Fibroblast of gingiva (primary cell): ENCODE data around the gene PRRX2.
"Not testable (repeated sequence)": the region's sequence is repeated elsewhere in the genome, so short reads cannot be mapped to it uniquely, and the experiment has no call there.

Experiments
- DNase-seq: peaks from one replicate; pipeline ENCODE4 v3.0.0-alpha.2; 2011; ENCODE audit warnings: low read depth

PRRX2 gene

DNA sequence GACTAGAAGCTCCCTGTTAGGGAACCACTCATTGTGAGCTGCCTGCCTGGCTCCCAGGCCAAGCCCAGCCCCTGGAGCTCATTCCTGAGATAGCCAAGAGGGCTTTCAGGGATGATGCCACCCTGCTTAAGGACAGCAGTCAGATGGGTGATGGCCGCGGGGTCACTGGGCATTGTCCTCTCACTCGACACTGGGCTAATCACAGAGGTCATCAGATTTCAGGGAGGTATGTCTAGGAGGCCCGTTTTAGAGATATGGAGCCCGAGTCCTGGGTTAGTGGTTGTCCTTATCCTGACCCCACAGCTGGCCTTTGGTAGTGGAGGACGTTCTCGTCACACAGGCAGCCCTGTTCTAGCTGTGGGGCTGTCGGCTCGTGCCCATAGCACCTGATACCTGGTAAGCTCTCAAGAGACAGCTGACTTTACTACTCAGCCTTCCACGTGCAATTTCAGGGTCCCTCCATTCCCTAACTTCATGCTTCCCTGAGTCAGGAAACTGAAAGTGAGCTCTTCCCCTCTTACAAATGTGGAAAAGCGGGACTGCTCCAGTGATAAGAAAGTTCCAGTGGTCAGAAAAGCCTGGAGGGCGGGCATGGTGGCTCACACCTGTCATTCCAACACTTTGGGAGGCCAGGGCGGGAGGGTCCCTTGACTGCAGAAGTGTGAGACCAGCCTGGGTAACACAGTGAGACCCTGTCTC lies 94.5 kb downstream of the PRRX2 start:
- DNase-seq, result no peak

- not testable (repeated sequence) for DNase-seq
Measured at GRCh38 chr9:129760784-129761183, 95.3 kb downstream of the PRRX2 start.

- DNase-seq, result peak; percentile 88
Measured at GRCh38 chr9:129761293-129761900, 96.0 kb downstream of the PRRX2 start.

GRCh38 chr9:129761901-129762369 lies 96.5 kb downstream of the PRRX2 start:
- peak; percentile 69 for DNase-seq

DNA sequence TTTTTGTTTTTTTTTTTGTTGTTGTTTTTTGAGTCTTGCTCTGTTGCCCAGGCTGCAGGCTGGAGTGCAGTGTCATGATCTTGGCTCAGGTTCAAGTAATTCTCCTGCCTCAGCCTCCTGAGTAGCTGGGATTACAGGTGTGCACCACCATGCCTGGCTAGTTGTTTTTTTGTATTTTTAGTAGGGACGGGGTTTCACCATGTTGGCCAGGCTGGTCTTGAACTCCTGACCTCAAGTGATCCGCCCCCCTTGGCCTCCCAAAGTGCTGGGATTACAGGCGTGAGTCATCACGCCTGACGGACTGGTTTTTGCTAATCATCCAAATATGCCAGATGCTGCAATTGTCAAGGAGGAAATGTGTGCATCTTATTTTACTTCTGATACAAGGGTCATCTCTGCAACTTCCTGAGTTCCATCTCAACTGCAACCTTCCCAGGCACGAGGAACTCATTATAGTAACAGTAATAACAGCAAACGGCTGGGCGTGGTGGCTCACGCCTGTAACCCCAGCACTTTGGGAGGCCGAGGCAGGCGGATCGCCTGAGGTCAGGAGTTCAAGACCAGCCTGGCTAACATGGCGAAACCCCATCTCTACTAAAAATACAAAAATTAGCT lies 97.0 kb downstream of the PRRX2 start:
- DNase-seq, result peak; percentile 98

DNA sequence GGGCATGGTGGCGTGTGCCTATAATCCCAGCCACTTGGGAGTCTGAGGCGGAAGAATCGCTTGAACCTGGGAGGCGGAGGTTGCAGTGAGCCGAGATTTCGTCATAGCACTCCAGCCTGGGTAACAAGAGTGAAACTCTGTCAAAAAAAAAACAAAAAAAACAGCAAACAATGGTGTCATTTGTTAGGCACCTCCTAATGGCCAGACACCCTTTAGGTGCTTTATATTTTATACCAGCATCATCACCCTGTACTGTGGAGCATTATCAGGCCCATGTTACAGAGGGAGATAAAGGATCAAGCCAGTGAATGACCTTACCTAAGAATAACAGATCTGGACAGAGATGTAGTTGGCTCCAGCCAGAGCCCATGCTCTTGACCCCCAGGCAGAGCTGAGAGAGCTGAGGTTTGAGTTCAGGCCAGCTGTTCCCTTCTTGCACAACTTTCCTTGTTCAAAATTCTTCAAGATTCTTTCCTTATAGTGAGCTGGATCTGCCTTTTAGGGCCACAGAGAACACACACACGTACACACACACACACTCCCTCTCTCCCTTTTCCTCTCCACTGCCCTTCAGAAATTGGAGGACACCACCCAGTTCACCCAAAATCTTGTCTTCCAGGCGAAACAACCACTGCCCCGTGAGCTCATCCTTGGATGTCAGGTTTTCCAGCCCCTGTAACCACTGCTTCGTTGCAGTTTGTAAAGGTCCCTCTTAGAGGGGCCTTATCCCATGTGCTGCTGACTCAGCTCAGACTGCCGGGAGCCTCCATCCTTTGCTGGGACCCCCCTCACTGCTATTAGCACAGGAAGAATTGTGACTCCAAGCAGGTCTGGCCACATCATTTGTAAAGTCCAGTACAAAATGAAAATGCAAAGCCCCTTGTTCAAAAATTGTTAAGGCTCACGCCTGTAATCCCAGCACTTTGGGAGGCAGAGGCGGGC lies 97.8 kb downstream of the PRRX2 start:
- peak; percentile 87 for DNase-seq

- DNase-seq, result no peak
Measured at GRCh38 chr9:129765764-129766317, 100.4 kb downstream of the PRRX2 start.

DNA sequence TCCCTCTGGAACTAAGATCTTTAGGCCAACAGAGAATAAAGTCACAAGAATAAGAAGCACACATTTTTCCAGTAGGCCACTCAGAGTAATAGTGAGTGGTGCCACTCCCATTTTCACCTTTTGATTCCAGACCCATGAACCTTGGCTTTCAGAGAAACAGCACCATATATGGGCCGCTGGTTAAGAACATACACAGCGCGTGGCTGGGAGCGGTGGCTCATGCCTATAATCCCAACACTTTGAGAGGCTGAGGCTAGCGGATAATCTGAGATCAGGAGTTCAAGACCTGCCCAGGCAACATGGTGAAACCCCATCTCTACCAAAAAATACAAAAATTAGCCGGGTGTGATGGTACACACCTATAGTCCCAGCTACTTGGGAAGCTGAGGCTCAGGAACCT lies 103.0 kb downstream of the PRRX2 start:
- DNase-seq, result no peak

DNA sequence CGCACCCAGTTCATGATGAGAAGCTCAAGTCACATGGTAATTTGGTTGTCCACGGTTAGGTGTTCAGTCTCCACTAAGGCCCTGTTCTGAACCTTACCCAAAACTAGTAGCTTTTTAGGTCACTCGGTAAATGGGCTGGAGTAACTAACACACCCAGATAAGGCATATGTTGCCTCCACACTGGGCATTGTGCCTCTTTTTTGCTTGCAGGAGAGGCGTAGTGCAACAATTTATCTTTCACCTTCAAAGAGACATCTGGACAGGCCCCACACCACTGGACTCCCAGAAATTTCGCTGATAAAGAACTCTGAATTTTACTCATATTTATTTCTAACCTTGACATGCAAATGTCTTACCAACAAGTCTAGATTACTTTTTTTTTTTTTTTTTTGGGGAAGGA lies 104.2 kb downstream of the PRRX2 start:
- DNase-seq, result no peak

DNA sequence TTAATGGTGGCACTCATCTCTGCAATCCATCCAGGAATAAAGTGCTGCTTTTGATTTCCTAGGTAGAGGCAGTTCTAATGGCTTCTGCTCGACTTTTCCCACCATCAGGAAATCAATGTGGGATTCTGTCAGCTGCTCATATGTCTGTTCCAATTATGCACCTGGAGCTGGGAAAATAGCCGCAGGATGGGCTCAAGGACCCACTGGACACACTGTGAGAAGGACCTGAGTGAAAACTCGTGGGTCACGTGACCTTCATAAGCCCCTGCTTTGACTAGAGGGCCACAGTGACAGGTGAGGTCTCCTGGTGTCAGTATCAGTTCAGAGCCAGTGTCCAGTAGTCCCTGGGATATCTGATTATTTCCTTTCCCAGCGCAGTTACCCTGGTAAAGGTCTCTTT lies 105.3 kb downstream of the PRRX2 start:
- DNase-seq, result no peak
